Gastroesophageal sphincter (tissue), 4 donors: ENCODE data around the gene KCNA3. TPM values are rescaled to one million over a fixed set of nuclear protein-coding genes. Genes with fewer than 3 reads are reported as not detected.

Source experiments
- ATAC-seq: fragments of 150-250 bp; one replicate; pipeline ENCODE4 v1.9.1; 2016; ENCODE audit warnings: mild to moderate bottlenecking, moderate library complexity
- H3K27ac ChIP-seq, 4 donors: fragments of 200-600 bp; sonication (generic) in 3 of 4; 1 replicate in 3 of 4; 2 replicates in 1 of 4; pipeline ENCODE4 v1.5.1; 2016 to 2019
- H3K27me3 ChIP-seq: fragments of 200-600 bp; sonication (generic); one replicate; pipeline ENCODE4 v1.5.1; 2019
- H3K36me3 ChIP-seq, 2 donors: fragments of 200-600 bp; sonication (generic); one replicate each; pipeline ENCODE4 v1.5.1; 2019; ENCODE audit warnings: control low read depth in 1 of 2
- H3K4me1 ChIP-seq, 3 donors: fragments of 200-600 bp; sonication (generic); 1 replicate in 2 of 3; 2 replicates in 1 of 3; pipeline ENCODE4 v1.5.1; 2016 to 2019; ENCODE audit warnings: control low read depth in 2 of 3
- H3K4me3 ChIP-seq, 2 donors: fragments of 200-600 bp; sonication (generic); one replicate each; pipeline ENCODE4 v1.5.1; 2019; ENCODE audit warnings: mild to moderate bottlenecking in 1 of 2, moderate library complexity in 1 of 2
- H3K9me3 ChIP-seq, 3 donors: fragments of 200-600 bp; sonication (generic); one replicate each; pipeline ENCODE4 v1.5.1; 2017 to 2019; ENCODE audit warnings: control low read depth in 2 of 3
- CTCF ChIP-seq, 4 experiments: fragments of 200-600 bp in 2 of 4; fragments of 450-650 bp in 2 of 4; sonication (generic) in 1 of 4; IDR thresholded peaks; one replicate each; pipeline ENCODE4 v1.5.1; 2017 to 2019; ENCODE audit warnings: antibody characterized with exemption in 4 of 4, mild to moderate bottlenecking in 2 of 4, moderate library complexity in 2 of 4
- EP300 ChIP-seq: sonication (generic); formaldehyde crosslinking; IDR thresholded peaks from one replicate; pipeline ENCODE4 v1.6.1; 2017; ENCODE audit warnings: antibody characterized with exemption, mild to moderate bottlenecking
- POLR2A ChIP-seq, 2 donors: fragments of 450-650 bp; IDR thresholded peaks; one replicate each; pipeline ENCODE4 v1.6.1; 2017; ENCODE audit warnings: antibody characterized with exemption in 2 of 2, mild to moderate bottlenecking in 2 of 2, moderate library complexity in 1 of 2
- POLR2AphosphoS5 ChIP-seq: sonication (generic); formaldehyde crosslinking; IDR thresholded peaks from one replicate; pipeline ENCODE4 v1.6.1; 2017; ENCODE audit warnings: antibody characterized with exemption
- WGBS, 2 donors: methylation state at CpG; one replicate each; pipeline ENCODE4 v1.1.5; 2018; ENCODE audit warnings: low coverage in 1 of 2; 5-methylcytosine and 5-hydroxymethylcytosine counted together
- total RNA-seq, 4 donors: library from RNA; depleted of rRNA; stranded (reverse); fragments of >200 nt; gene quantifications; one replicate each; pipeline ENCODE4 v1.1.0, GENCODE V29; 2016

Gene KCNA3
- total RNA-seq, 4 donors from 2014 or later = 0.31 to 1.9 (median 0.49) TPM

GRCh38 chr1:110714374-110714995 is 39.7 kb upstream of the KCNA3 start:
- Histone ChIP-seq H3K4me1 (no peaks in the 10 kb centered on the region), H3K4me3 (no peak overlapping the region), H3K27ac (no peak overlapping the region), H3K36me3 (no peaks in the 10 kb centered on the region), H3K9me3 (no peaks in the 10 kb centered on the region), H3K27me3 (peaks cover 12% of the 10 kb centered on the region)
- TF ChIP-seq CTCF (IDR thresholded peaks at IDR 0.05) (no peak), POLR2A (IDR thresholded peaks at IDR 0.05) (no peak), EP300 (no peak), POLR2AphosphoS5 (no peak)
- whole genome bisulfite sequencing, 2 donors = 0 to 18% methylated on average over 1 of the region's 3 CpGs
- ATAC-seq = no peak

- no peaks in the 10 kb centered on the region for H3K36me3 ChIP-seq
- no peak overlapping the region for H3K27ac ChIP-seq
- whole genome bisulfite sequencing, 2 donors = 60 to 63% methylated on average over 2 to 3 of the region's 3 CpGs
- no peaks in the 10 kb centered on the region for H3K4me1 ChIP-seq
- ATAC-seq = no peak
- no peaks in the 10 kb centered on the region for H3K9me3 ChIP-seq
- TF ChIP-seq POLR2AphosphoS5 = no peak
- TF ChIP-seq CTCF (IDR thresholded peaks at IDR 0.05) = no peak
- TF ChIP-seq POLR2A (IDR thresholded peaks at IDR 0.05) = no peak
- TF ChIP-seq EP300 = no peak
- H3K4me3 ChIP-seq = no peak overlapping the region
- peaks cover 5% of the 10 kb centered on the region for H3K27me3 ChIP-seq
These were observed 38.5 kb upstream of the KCNA3 start for GRCh38 chr1:110713221-110713620.

- no peak for ATAC-seq
- H3K9me3 ChIP-seq = no peaks in the 10 kb centered on the region
- H3K36me3 ChIP-seq = no peaks in the 10 kb centered on the region
- H3K4me1 ChIP-seq = no peaks in the 10 kb centered on the region
- no peak overlapping the region for H3K27ac ChIP-seq
- no peak for TF ChIP-seq POLR2A (IDR thresholded peaks at IDR 0.05)
- no peak for TF ChIP-seq POLR2AphosphoS5
- TF ChIP-seq EP300 = no peak
- H3K27me3 ChIP-seq = no peaks in the 10 kb centered on the region
- WGBS, 2 donors = 84 to 92% methylated on average over 1 to 4 of the region's 4 CpGs
- H3K4me3 ChIP-seq = no peak overlapping the region
These were observed 35.6 kb upstream of the KCNA3 start for GRCh38 chr1:110710314-110710713.

GRCh38 chr1:110708974-110709440 is 34.3 kb upstream of the KCNA3 start:
- Histone ChIP-seq H3K4me1 (no peaks in the 10 kb centered on the region), H3K36me3 (no peaks in the 10 kb centered on the region), H3K9me3 (no peaks in the 10 kb centered on the region), H3K27ac (no peak overlapping the region), H3K4me3 (no peak overlapping the region), H3K27me3 (no peaks in the 10 kb centered on the region)
- WGBS, 2 donors = 50 to 58% methylated on average over 1 of the region's 1 CpG
- ATAC-seq = no peak
- TF ChIP-seq EP300 (no peak), POLR2AphosphoS5 (no peak), CTCF (IDR thresholded peaks at IDR 0.05) (no peak), POLR2A (IDR thresholded peaks at IDR 0.05) (no peak)

- H3K9me3 ChIP-seq = no peaks in the 10 kb centered on the region
- H3K27ac ChIP-seq = no peak overlapping the region
- H3K27me3 ChIP-seq = no peaks in the 10 kb centered on the region
- no peaks in the 10 kb centered on the region for H3K4me1 ChIP-seq
- WGBS, 2 donors = 82 to 100% methylated on average over 1 to 2 of the region's 2 CpGs
- no peak for ATAC-seq
- H3K4me3 ChIP-seq = no peak overlapping the region
- TF ChIP-seq POLR2A (IDR thresholded peaks at IDR 0.05) = no peak
- TF ChIP-seq EP300 = no peak
- TF ChIP-seq POLR2AphosphoS5 = no peak
- no peak for TF ChIP-seq CTCF (IDR thresholded peaks at IDR 0.05)
- no peaks in the 10 kb centered on the region for H3K36me3 ChIP-seq
These were observed 32.5 kb upstream of the KCNA3 start for GRCh38 chr1:110707232-110707631.
